Measurements from ENCODE around the gene PRXL2B. TPM values are rescaled to one million over a fixed set of nuclear protein-coding genes. Genes with fewer than 3 reads are reported as not detected.

The PRXL2B gene
- 19.8 and 23.8 TPM in 2 replicates for total RNA-seq

GRCh38 chr1:2586154-2587070 lies at the start of gene PRXL2B:
Gene PRXL2B, plus strand, starts transcription at chr1:2586777. Its CDS starts 109 bp downstream, at chr1:2586886.

GRCh38 chr1:2556277-2556677 lies 30.3 kb upstream of the PRXL2B start, which contains the start of gene TNFRSF14:
Gene TNFRSF14, plus strand, starts transcription at chr1:2556371. Its CDS starts 294 bp downstream, at chr1:2556665.

GRCh38 chr1:2632561-2633361 lies 46.2 kb downstream of the PRXL2B start, which contains the start of gene MMEL1:
Gene MMEL1, minus strand, starts transcription at chr1:2633016. Its CDS starts 3,532 bp downstream, at chr1:2629484.

Other genes with a start within 250 kb of the PRXL2B start
- gene MORN1, start 195.2 kb upstream of the PRXL2B start, total RNA-seq, result 11.2 and 11.4 TPM in 2 replicates
- 58.4 and 63.4 TPM in 2 replicates for gene RER1, start 194.9 kb upstream of the PRXL2B start, total RNA-seq
- gene PEX10, start 174.2 kb upstream of the PRXL2B start, total RNA-seq, result 40.2 and 43.4 TPM in 2 replicates
- gene PLCH2, start 110.5 kb upstream of the PRXL2B start, total RNA-seq, result 0.12 and 0.65 TPM in 2 replicates
- gene PANK4, start 60.2 kb upstream of the PRXL2B start, total RNA-seq, result 23.9 and 33.3 TPM in 2 replicates
- 0.36 TPM in 1 of 2 replicates, not detected in the other for gene HES5, start 56.5 kb upstream of the PRXL2B start, total RNA-seq
- gene TNFRSF14, start 30.4 kb upstream of the PRXL2B start, total RNA-seq, result 30.6 and 38.6 TPM in 2 replicates
- gene MMEL1, start 46.2 kb downstream of the PRXL2B start, total RNA-seq, result 1.2 TPM in 1 of 2 replicates, not detected in the other
- 0.12 and 0.16 TPM in 2 replicates for gene TTC34, start 214.9 kb downstream of the PRXL2B start, total RNA-seq